AG04450 (cell line): ENCODE data around the gene PCYOX1L. TPM values are rescaled to one million over a fixed set of nuclear protein-coding genes. Genes with fewer than 3 reads are reported as not detected.

Experiments used
- CTCF ChIA-PET: fragments of 300-600, 350-600 bp; formaldehyde crosslinking; extraction: SDS; loops from one replicate; lab custom pipeline; 2022; ENCODE audit warnings: antibody characterized with exemption, inconsistent platforms; lab: Charles Lee
- POLR2A ChIA-PET: fragments of 350-600 bp; formaldehyde crosslinking; extraction: SDS; loops from one replicate; lab custom pipeline; 2021; ENCODE audit warnings: antibody characterized with exemption, inconsistent platforms; lab: Yijun Ruan, JAX
- DNase-seq: peaks from one replicate; pipeline ENCODE4 v3.0.0-alpha.2; 2011; ENCODE audit warnings: low read depth, low spot score
- H3K27ac ChIP-seq: one replicate; pipeline ENCODE4 v1.5.1; 2012; ENCODE audit warnings: low read depth, low read length, control low read depth
- H3K27me3 ChIP-seq: one replicate; pipeline ENCODE4 v1.6.0; 2012; ENCODE audit warnings: low read length; ENCODE audit not compliant: control insufficient read depth, insufficient read depth
- H3K4me3 ChIP-seq: 2 replicates; pipeline ENCODE4 v1.5.1; 2011; ENCODE audit warnings: mild to moderate bottlenecking, low read depth, low read length, control low read depth
- H3K9me3 ChIP-seq: 2 replicates; pipeline ENCODE4 v1.5.1; 2012; ENCODE audit warnings: low read length; ENCODE audit not compliant: control insufficient read depth, insufficient read depth
- CTCF ChIP-seq: IDR thresholded peaks from 2 replicates; pipeline ENCODE4 v1.5.1; 2011; ENCODE audit warnings: low read depth, low read length, control low read depth, inconsistent platforms
- polyA plus RNA-seq: library from polyadenylated mRNA; depleted of rRNA; stranded (reverse); fragments of >200 nt; gene quantifications from 2 replicates; pipeline ENCODE4 v1.2.3, GENCODE V29; 2011

Gene PCYOX1L
- polyA plus RNA-seq, 1 experiment = 11.0 TPM

DNA sequence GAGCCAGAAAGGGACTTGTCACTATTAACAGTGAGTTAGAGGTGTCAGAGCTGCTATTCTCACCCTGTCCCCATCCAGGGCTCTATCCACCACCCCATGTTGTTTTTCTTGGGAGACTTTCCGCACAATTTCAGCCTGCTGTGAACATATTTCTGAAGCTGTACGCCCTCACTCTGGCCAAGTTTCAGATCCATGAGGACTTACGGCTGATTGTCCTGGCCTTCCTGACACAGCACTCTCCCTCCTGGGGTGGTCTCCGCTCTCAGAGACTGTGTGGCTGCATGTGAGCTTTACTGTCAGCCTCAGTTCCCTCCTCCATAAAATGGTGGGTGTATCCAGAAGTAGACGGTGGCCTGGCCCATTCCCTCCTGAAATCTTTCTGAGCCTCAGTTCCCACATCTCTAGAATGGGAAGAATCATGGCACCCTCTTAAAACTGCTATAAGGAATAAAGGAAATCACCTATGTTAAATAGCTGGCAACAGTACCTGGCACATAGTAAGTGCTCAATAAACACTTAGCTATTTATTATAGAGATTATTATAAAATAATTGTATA is 22.1 kb downstream of the PCYOX1L start:
- no peaks in the 10 kb centered on the region for H3K9me3 ChIP-seq
- no peaks in the 10 kb centered on the region for H3K27me3 ChIP-seq
- no peak overlapping the region for H3K4me3 ChIP-seq
- TF ChIP-seq CTCF = no peak
- no peak for DNase-seq
- no peak overlapping the region for H3K27ac ChIP-seq
- ChIA-PET POLR2A (interaction anchor here (0.5 kb wide), 1 partner anchor 8 kb away, joined by 6 read pairs; no protein-coding TSS in a partner anchor), CTCF (interaction anchor here (0.7 to 3.9 kb wide), 8 partner anchors 8 to 238 kb away, joined by 3 to 41 read pairs (median 6); no protein-coding TSS in a partner anchor)

GRCh38 chr5:149380466-149381121 is 22.7 kb downstream of the PCYOX1L start:
- Histone ChIP-seq H3K27ac (no peak overlapping the region), H3K27me3 (no peaks in the 10 kb centered on the region), H3K9me3 (no peaks in the 10 kb centered on the region), H3K4me3 (no peak overlapping the region)
- DNase-seq = no peak
- ChIA-PET CTCF (interaction anchor here (0.8 to 8.1 kb wide), 20 partner anchors 8 to 193 kb away, joined by 3 to 138 read pairs (median 12); partner anchors contain the start of gene PCYOX1L), POLR2A (interaction anchor here (0.9 to 1.4 kb wide), 3 partner anchors 48 to 58 kb away, joined by 3 to 4 read pairs (median 3); no protein-coding TSS in a partner anchor)
- TF ChIP-seq CTCF = no peak

DNA sequence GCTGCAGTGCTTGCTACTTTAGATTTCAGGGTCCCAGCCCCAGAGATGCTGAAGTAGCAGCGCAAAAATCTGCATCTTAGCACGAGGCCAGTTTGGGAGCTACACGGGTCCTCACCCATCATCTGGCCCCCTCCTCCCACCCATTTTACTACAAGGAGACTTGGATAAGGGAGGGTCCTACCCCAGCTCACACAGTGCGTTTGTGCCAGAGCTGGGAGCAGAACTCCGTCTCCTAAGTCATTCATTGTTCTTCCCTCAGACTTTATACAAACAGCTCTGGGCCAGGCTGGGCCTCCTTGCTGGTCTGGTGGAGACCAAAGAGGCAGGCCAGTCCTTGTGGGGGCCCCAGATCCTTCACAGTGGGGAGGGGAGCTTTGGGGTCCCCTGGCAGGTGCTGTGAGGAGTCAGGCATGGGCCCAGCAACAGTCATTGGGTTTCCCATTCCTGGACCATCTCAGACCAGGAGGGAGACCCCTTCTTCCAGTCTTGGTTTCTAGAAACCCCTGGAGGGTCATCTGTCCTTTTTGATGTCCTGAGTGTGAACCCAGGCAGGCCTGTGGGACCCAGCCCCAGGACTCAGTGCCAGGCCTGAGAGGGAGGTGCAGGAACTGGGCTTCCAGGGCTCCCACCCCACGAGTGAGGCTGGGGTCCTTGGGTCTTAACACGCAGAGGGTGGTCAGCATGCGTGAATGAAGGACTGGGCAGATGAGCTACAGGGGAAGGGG is 23.6 kb downstream of the PCYOX1L start:
- CTCF ChIA-PET = interaction anchor here (0.6 to 8.1 kb wide), 29 partner anchors 9 to 240 kb away, joined by 3 to 138 read pairs (median 8); partner anchors contain the start of genes ABLIM3, CSNK1A1 and PCYOX1L
- Histone ChIP-seq H3K27ac (no peak overlapping the region), H3K4me3 (no peak overlapping the region), H3K27me3 (no peaks in the 10 kb centered on the region), H3K9me3 (no peaks in the 10 kb centered on the region)
- no peak for TF ChIP-seq CTCF
- POLR2A ChIA-PET = interaction anchor here (0.9 to 1.9 kb wide), 7 partner anchors 23 to 57 kb away, joined by 3 to 5 read pairs (median 4); no protein-coding TSS in a partner anchor
- DNase-seq = no peak

- POLR2A ChIA-PET = interaction anchor here (0.7 to 1.9 kb wide), 10 partner anchors 22 to 57 kb away, joined by 3 to 7 read pairs (median 4); no protein-coding TSS in a partner anchor
These were observed 24.1 kb downstream of the PCYOX1L start for GRCh38 chr5:149381986-149382338.

More at GRCh38 chr5:149381986-149382338, 24.1 kb downstream of the PCYOX1L start:
- Histone ChIP-seq H3K9me3 (no peaks in the 10 kb centered on the region), H3K27me3 (no peaks in the 10 kb centered on the region), H3K27ac (no peak overlapping the region), H3K4me3 (no peak overlapping the region)
- DNase-seq = no peak
- CTCF ChIA-PET = interaction anchor here (0.6 to 8.1 kb wide), 33 partner anchors 8 to 241 kb away, joined by 3 to 138 read pairs (median 6); partner anchors contain the start of genes ABLIM3, CSNK1A1 and PCYOX1L
- peak; percentile 96 for TF ChIP-seq CTCF
